ENCODE data around the gene TK1.

The TK1 gene

DNA sequence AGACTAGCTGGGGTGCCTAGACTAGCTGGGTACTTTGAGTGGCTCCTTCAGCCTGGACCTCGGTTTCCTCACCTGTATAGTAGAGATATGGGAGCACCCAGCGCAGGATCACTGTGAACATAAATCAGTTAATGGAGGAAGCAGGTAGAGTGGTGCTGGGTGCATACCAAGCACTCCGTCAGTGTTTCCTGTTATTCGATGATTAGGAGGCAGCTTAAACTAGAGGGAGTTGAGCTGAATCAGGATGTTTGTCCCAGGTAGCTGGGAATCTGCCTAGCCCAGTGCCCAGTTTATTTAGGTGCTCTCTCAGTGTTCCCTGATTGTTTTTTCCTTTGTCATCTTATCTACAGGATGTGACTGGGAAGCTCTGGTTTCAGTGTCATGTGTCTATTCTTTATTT, 36.2 kb upstream of the TK1 start:
- no peak overlapping the region for H3K4me2 ChIP-seq (ENCODE audit: low read depth, low read length)
- peaks cover 17% of the 10 kb centered on the region for H3K79me2 ChIP-seq (ENCODE audit: low read length)
- no peaks in the 10 kb centered on the region for H3K27me3 ChIP-seq (replicated peaks; ENCODE audit: insufficient read depth, low read length)
- no peak for DNase-seq
- 0 out of 2 replicates have a peak, but pooled peaks cover 15% of the 10 kb centered on the region for H3F3A ChIP-seq (ENCODE audit: insufficient read depth, low read length)
- H3K9me2 ChIP-seq (replicated peaks; ENCODE audit: insufficient read depth, low read length) = no peaks in the 10 kb centered on the region
- no peaks in the 10 kb centered on the region for H3K9me3 ChIP-seq (replicated peaks; ENCODE audit: insufficient read depth, low read length)
- no peaks in the 10 kb centered on the region for H4K20me1 ChIP-seq (ENCODE audit: insufficient read depth, low read length)
- H3K27ac ChIP-seq (ENCODE audit: low read length) = no peak overlapping the region
- peaks cover 4% of the 10 kb centered on the region; the same call in 1 of the 2 replicates for H3K36me3 ChIP-seq (replicated peaks; ENCODE audit: insufficient read depth, low read length)
- no peak overlapping the region for H3K9ac ChIP-seq (ENCODE audit: low read length)
- H3K4me3 ChIP-seq (ENCODE audit: low read length) = no peak overlapping the region
- no peaks in the 10 kb centered on the region for H3K4me1 ChIP-seq (ENCODE audit: low read length)
- TF ChIP-seq, protein P1, sequence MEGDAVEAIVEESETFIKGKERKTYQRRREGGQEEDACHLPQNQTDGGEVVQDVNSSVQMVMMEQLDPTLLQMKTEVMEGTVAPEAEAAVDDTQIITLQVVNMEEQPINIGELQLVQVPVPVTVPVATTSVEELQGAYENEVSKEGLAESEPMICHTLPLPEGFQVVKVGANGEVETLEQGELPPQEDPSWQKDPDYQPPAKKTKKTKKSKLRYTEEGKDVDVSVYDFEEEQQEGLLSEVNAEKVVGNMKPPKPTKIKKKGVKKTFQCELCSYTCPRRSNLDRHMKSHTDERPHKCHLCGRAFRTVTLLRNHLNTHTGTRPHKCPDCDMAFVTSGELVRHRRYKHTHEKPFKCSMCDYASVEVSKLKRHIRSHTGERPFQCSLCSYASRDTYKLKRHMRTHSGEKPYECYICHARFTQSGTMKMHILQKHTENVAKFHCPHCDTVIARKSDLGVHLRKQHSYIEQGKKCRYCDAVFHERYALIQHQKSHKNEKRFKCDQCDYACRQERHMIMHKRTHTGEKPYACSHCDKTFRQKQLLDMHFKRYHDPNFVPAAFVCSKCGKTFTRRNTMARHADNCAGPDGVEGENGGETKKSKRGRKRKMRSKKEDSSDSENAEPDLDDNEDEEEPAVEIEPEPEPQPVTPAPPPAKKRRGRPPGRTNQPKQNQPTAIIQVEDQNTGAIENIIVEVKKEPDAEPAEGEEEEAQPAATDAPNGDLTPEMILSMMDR (IDR thresholded peaks at IDR 0.05; ENCODE audit: low read length) = no peak
- TF ChIP-seq EZH2 (optimal IDR thresholded peaks at IDR 0.05; ENCODE audit: low read depth, low read length) (no peak), EZH2phosphoT487 (IDR thresholded peaks at IDR 0.05; ENCODE audit: low read length) (no peak)
- no peak overlapping the region for H2AFZ ChIP-seq (ENCODE audit: low read length)

DNA sequence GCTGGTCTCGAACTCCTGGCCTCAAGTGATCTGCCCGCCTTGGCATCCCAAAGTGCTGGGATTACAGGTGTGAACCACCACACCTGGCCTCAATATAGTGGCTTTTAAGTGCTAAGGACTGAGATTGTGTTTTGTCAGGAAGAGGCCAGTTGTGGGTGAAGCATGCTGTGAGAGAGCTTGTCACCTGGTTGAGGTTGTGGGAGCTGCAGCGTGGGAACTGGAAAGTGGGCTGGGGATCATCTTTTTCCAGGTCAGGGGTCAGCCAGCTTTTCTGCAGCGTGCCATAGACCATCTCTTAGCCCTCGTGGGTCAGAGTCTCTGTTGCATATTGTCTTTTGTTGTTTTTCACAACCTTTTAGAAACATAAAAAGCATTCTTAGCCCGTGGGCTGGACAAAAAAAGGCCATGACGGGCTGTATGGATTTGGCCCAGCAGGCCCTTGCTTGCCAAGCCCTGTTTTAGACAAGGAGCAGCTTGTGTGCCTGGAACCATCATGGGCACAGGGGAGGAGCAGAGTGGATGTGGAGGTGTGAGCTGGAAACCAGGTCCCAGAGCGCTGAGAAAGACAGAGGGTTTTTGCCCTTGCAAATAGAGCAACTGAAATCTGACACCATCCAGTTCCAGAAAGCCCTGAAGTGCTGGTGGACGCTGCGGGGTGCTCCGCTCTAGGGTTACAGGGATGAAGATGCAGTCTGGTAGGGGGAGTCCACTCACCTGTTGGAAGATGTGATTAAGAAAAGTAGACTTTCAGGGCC, 32.7 kb upstream of the TK1 start:
- H3K36me3 ChIP-seq (replicated peaks; ENCODE audit: insufficient read depth, low read length) = peaks cover 4% of the 10 kb centered on the region
- no peak overlapping the region for H2AFZ ChIP-seq (ENCODE audit: low read length)
- no peak overlapping the region for H3K27ac ChIP-seq (ENCODE audit: low read length)

DNA sequence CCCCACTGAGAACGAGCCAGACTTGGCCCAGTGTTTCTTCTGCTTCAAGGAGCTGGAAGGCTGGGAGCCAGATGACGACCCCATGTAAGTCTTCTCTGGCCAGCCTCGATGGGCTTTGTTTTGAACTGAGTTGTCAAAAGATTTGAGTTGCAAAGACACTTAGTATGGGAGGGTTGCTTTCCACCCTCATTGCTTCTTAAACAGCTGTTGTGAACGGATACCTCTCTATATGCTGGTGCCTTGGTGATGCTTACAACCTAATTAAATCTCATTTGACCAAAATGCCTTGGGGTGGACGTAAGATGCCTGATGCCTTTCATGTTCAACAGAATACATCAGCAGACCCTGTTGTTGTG, 27.8 kb upstream of the TK1 start:
- no peaks in the 10 kb centered on the region for H3K9me2 ChIP-seq (replicated peaks; ENCODE audit: insufficient read depth, low read length)
- DNase-seq = no peak
- TF ChIP-seq EZH2phosphoT487 (IDR thresholded peaks at IDR 0.05; ENCODE audit: low read length) (no peak), EZH2 (optimal IDR thresholded peaks at IDR 0.05; ENCODE audit: low read depth, low read length) (no peak)
- TF ChIP-seq, protein P1 (IDR thresholded peaks at IDR 0.05; ENCODE audit: low read length) = no peak
- H3F3A ChIP-seq (ENCODE audit: insufficient read depth, low read length) = no peaks in the 10 kb centered on the region
- peak overlapping the region; percentile 69 for H3K9ac ChIP-seq (ENCODE audit: low read length)
- peak overlapping the region; percentile 21; the same call in 1 of the 2 replicates for H3K27ac ChIP-seq (ENCODE audit: low read length)
- H3K36me3 ChIP-seq (replicated peaks; ENCODE audit: insufficient read depth, low read length) = no peaks in the 10 kb centered on the region; the same call in none of the 2 replicates
- no peaks in the 10 kb centered on the region for H3K27me3 ChIP-seq (replicated peaks; ENCODE audit: insufficient read depth, low read length)
- peaks cover 42% of the 10 kb centered on the region for H3K79me2 ChIP-seq (ENCODE audit: low read length)
- H3K4me1 ChIP-seq (ENCODE audit: low read length) = 0 out of 2 replicates have a peak, but pooled peaks cover 3% of the 10 kb centered on the region
- peak overlapping the region; percentile 79 for H3K4me2 ChIP-seq (ENCODE audit: low read depth, low read length)
- peak overlapping the region; percentile 81 for H2AFZ ChIP-seq (ENCODE audit: low read length)
- H3K4me3 ChIP-seq (ENCODE audit: low read length) = peak overlapping the region; percentile 78
- no peaks in the 10 kb centered on the region for H4K20me1 ChIP-seq (ENCODE audit: insufficient read depth, low read length)
- no peaks in the 10 kb centered on the region for H3K9me3 ChIP-seq (replicated peaks; ENCODE audit: insufficient read depth, low read length)

More for the DNA sequence above, 32.7 kb upstream of the TK1 start:
- DNase-seq = no peak
- Histone ChIP-seq H3F3A (ENCODE audit: insufficient read depth, low read length) (no peaks in the 10 kb centered on the region), H3K9me3 (replicated peaks; ENCODE audit: insufficient read depth, low read length) (no peaks in the 10 kb centered on the region), H3K9ac (ENCODE audit: low read length) (no peak overlapping the region), H4K20me1 (ENCODE audit: insufficient read depth, low read length) (no peaks in the 10 kb centered on the region), H3K4me1 (ENCODE audit: low read length) (no peaks in the 10 kb centered on the region), H3K4me2 (ENCODE audit: low read depth, low read length) (no peak overlapping the region), H3K27me3 (replicated peaks; ENCODE audit: insufficient read depth, low read length) (no peaks in the 10 kb centered on the region), H3K4me3 (ENCODE audit: low read length) (no peak overlapping the region), H3K9me2 (replicated peaks; ENCODE audit: insufficient read depth, low read length) (no peaks in the 10 kb centered on the region), H3K79me2 (ENCODE audit: low read length) (peaks cover 43% of the 10 kb centered on the region)
- TF ChIP-seq EZH2 (optimal IDR thresholded peaks at IDR 0.05; ENCODE audit: low read depth, low read length) = no peak
- TF ChIP-seq EZH2phosphoT487 (IDR thresholded peaks at IDR 0.05; ENCODE audit: low read length) = no peak
- TF ChIP-seq, protein P1 (IDR thresholded peaks at IDR 0.05; ENCODE audit: low read length) = no peak
